Spleen (tissue), 7 donors: ENCODE data around the gene FRMD7.

Experiments
- POLR2AphosphoS5 ChIP-seq, 3 donors: sonication (generic); formaldehyde crosslinking; IDR thresholded peaks; one replicate each; pipeline ENCODE4 v1.5.1; 2017; ENCODE audit warnings: antibody characterized with exemption in 3 of 3
- TF ChIP-seq, protein P1 (sequence below), 11 experiments: fragments of 200-600 bp in 7 of 11; fragments of 450-650 bp in 4 of 11; sonication (generic) in 4 of 11; IDR thresholded peaks in 8 of 11; conservative IDR thresholded peaks in 3 of 11; 1 replicate in 7 of 11; 2 replicates in 4 of 11; pipeline versions ENCODE4 v1.4.0 to v1.8.0; 2016 to 2021; ENCODE audit warnings: antibody characterized with exemption in 11 of 11, inconsistent platforms in 4 of 11, mild to moderate bottlenecking in 1 of 11
- donor health status: DM: no; HTN: no; CAD: no; lungs with moderate emphysema.
- donor health status: DM: no; HTN: no; CAD: no.
- donor health status: DM: no; HTN: no; CAD: no.

DNA sequence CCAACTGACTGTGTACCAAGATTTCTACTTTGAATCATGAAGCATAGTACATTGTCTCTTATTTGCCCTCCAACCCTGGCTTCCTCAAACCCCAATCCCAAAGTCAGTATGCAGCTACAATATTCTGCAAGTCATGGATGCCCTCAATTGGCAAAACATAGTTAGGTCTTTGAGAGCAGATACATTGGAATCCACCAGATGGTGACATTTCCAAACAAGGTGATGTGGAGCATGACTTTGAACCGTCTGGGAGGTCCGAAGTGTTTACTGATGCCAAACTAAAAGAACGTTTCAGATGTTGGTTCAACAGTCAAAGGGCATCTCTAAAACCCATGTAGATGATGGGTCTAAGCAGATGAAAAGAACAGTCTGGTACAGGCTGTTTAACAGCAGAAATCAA, 43.7 kb upstream of the FRMD7 start:
- TF ChIP-seq POLR2AphosphoS5 (IDR thresholded peaks at IDR 0.05): no peak
- TF ChIP-seq, protein P1, sequence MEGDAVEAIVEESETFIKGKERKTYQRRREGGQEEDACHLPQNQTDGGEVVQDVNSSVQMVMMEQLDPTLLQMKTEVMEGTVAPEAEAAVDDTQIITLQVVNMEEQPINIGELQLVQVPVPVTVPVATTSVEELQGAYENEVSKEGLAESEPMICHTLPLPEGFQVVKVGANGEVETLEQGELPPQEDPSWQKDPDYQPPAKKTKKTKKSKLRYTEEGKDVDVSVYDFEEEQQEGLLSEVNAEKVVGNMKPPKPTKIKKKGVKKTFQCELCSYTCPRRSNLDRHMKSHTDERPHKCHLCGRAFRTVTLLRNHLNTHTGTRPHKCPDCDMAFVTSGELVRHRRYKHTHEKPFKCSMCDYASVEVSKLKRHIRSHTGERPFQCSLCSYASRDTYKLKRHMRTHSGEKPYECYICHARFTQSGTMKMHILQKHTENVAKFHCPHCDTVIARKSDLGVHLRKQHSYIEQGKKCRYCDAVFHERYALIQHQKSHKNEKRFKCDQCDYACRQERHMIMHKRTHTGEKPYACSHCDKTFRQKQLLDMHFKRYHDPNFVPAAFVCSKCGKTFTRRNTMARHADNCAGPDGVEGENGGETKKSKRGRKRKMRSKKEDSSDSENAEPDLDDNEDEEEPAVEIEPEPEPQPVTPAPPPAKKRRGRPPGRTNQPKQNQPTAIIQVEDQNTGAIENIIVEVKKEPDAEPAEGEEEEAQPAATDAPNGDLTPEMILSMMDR (IDR thresholded peaks at IDR 0.05 in 8 of 11, conservative IDR thresholded peaks at IDR 0.05 in 3 of 11): no peak
